OCI-LY3 (cell line): ENCODE results near the gene ADAM8.

ENCODE experiments used
- H2AFZ ChIP-seq: fragments of 200-600, 300-600 bp; shearing (Covaris generic); 2 replicates; pipeline ENCODE4 v1.6.0; 2014; ENCODE audit warnings: antibody characterized with exemption, low read depth, low read length
- H3K27ac ChIP-seq: fragments of 200-600, 300-600 bp; sonication (generic); 2 replicates; pipeline ENCODE4 v1.5.1; 2014; ENCODE audit warnings: mild to moderate bottlenecking, low read length, moderate library complexity, mixed read lengths
- H3K27me3 ChIP-seq: fragments of 200-600, 300-600 bp; sonication (generic); 2 replicates; pipeline ENCODE4 v1.6.1; 2014; ENCODE audit warnings: low read depth, low read length, mixed read lengths
- H3K36me3 ChIP-seq: fragments of 200-600, 300-600 bp; sonication (generic); replicated peaks from 2 replicates; pipeline ENCODE3; 2014; ENCODE audit warnings: low read depth, low read length, mixed read lengths
- H3K4me1 ChIP-seq: fragments of 300-600, 200-600 bp; sonication (generic); 2 replicates; pipeline ENCODE4 v1.6.1; 2014; ENCODE audit warnings: low read length, mixed read lengths
- H3K4me2 ChIP-seq: fragments of 200-600, 300-600 bp; sonication (generic); 2 replicates; pipeline ENCODE4 v1.6.1; 2014; ENCODE audit warnings: low read length, mixed read lengths
- H3K4me3 ChIP-seq: fragments of 300-600, 200-600 bp; sonication (generic); 2 replicates; pipeline ENCODE4 v1.5.1; 2014; ENCODE audit warnings: antibody characterized with exemption, mild to moderate bottlenecking, low read length, moderate library complexity
- H3K79me2 ChIP-seq: fragments of 300-600, 200-600 bp; shearing (Covaris generic); 2 replicates; pipeline ENCODE4 v1.6.1; 2014; ENCODE audit warnings: mild to moderate bottlenecking, low read length, mixed read lengths
- H3K9ac ChIP-seq: fragments of 300-600, 200-600 bp; shearing (Covaris generic); 2 replicates; pipeline ENCODE4 v1.6.0; 2014; ENCODE audit warnings: mild to moderate bottlenecking, low read length, moderate library complexity
- H3K9me3 ChIP-seq: fragments of 200-600, 300-600 bp; shearing (Covaris generic); 2 replicates; pipeline ENCODE4 v1.6.1; 2014; ENCODE audit warnings: low read length, mixed read lengths; ENCODE audit not compliant: insufficient read depth
- H4K20me1 ChIP-seq: fragments of 200-600, 300-600 bp; sonication (generic); 2 replicates; pipeline ENCODE4 v1.6.1; 2016; ENCODE audit warnings: low read length, mixed read lengths; ENCODE audit not compliant: insufficient read depth
- CTCF ChIP-seq: fragments of 200-600, 300-600 bp; sonication (generic); IDR thresholded peaks from 2 replicates; pipeline ENCODE4 v1.5.1; 2014; ENCODE audit warnings: antibody characterized with exemption, low read length, low read depth
- EZH2phosphoT487 ChIP-seq: fragments of 200-600 bp; shearing (Covaris generic); IDR thresholded peaks from 2 replicates; pipeline ENCODE4 v1.6.1; 2018; ENCODE audit warnings: antibody characterized with exemption, mixed run types, low read depth

ADAM8 gene

GRCh38 chr10:133249975-133250754 is 26.5 kb downstream of the ADAM8 start:
- no peaks in the 10 kb centered on the region for H4K20me1 ChIP-seq
- H3K4me3 ChIP-seq, result no peak overlapping the region
- TF ChIP-seq CTCF (no peak), EZH2phosphoT487 (no peak)
- H3K36me3 ChIP-seq, result no peaks in the 10 kb centered on the region
- no peak overlapping the region for H2AFZ ChIP-seq
- H3K9ac ChIP-seq, result no peak overlapping the region
- H3K79me2 ChIP-seq, result no peaks in the 10 kb centered on the region
- no peak overlapping the region for H3K4me2 ChIP-seq
- no peaks in the 10 kb centered on the region for H3K9me3 ChIP-seq
- H3K27me3 ChIP-seq, result peaks cover 5% of the 10 kb centered on the region; the same call in 1 of the 2 replicates
- no peak overlapping the region for H3K27ac ChIP-seq
- no peaks in the 10 kb centered on the region for H3K4me1 ChIP-seq

- Histone ChIP-seq H2AFZ (no peak overlapping the region), H3K27me3 (peaks cover 5% of the 10 kb centered on the region; the same call in 1 of the 2 replicates)
- TF ChIP-seq EZH2phosphoT487 (no peak), CTCF (no peak)
These were observed 27.4 kb downstream of the ADAM8 start for GRCh38 chr10:133249094-133249780.

GRCh38 chr10:133248334-133248715 is 28.3 kb downstream of the ADAM8 start:
- Histone ChIP-seq H3K4me2 (no peak overlapping the region), H3K4me3 (no peak overlapping the region), H3K79me2 (no peaks in the 10 kb centered on the region), H3K27ac (no peak overlapping the region), H2AFZ (no peak overlapping the region), H3K4me1 (no peaks in the 10 kb centered on the region), H3K27me3 (peaks cover 5% of the 10 kb centered on the region; the same call in 1 of the 2 replicates), H3K9ac (no peak overlapping the region), H3K9me3 (no peaks in the 10 kb centered on the region), H3K36me3 (no peaks in the 10 kb centered on the region), H4K20me1 (no peaks in the 10 kb centered on the region)
- TF ChIP-seq EZH2phosphoT487 (no peak), CTCF (no peak)

More at GRCh38 chr10:133249094-133249780, 27.4 kb downstream of the ADAM8 start:
- Histone ChIP-seq H3K4me1 (no peaks in the 10 kb centered on the region), H4K20me1 (no peaks in the 10 kb centered on the region), H3K9me3 (no peaks in the 10 kb centered on the region), H3K27ac (no peak overlapping the region), H3K79me2 (no peaks in the 10 kb centered on the region), H3K36me3 (no peaks in the 10 kb centered on the region), H3K4me3 (no peak overlapping the region), H3K4me2 (no peak overlapping the region), H3K9ac (no peak overlapping the region)

- Histone ChIP-seq H2AFZ (no peak overlapping the region), H3K36me3 (no peaks in the 10 kb centered on the region), H3K9ac (no peak overlapping the region), H3K4me3 (no peak overlapping the region), H3K4me2 (no peak overlapping the region), H4K20me1 (no peaks in the 10 kb centered on the region), H3K27ac (no peak overlapping the region), H3K79me2 (no peaks in the 10 kb centered on the region), H3K27me3 (peaks cover 5% of the 10 kb centered on the region; the same call in 1 of the 2 replicates), H3K4me1 (no peaks in the 10 kb centered on the region), H3K9me3 (no peaks in the 10 kb centered on the region)
- no peak for TF ChIP-seq EZH2phosphoT487
- no peak for TF ChIP-seq CTCF
These were observed 28.9 kb downstream of the ADAM8 start for GRCh38 chr10:133247681-133248333.
